GM19193 (cell line): ENCODE data around the gene ODF4.

Experiments
- POLR2A ChIP-seq: IDR thresholded peaks from 4 replicates; pipeline ENCODE4 v1.6.1; 2011; ENCODE audit not compliant: insufficient read depth, insufficient read length; ENCODE audit errors: extremely low read depth

ODF4 gene

DNA sequence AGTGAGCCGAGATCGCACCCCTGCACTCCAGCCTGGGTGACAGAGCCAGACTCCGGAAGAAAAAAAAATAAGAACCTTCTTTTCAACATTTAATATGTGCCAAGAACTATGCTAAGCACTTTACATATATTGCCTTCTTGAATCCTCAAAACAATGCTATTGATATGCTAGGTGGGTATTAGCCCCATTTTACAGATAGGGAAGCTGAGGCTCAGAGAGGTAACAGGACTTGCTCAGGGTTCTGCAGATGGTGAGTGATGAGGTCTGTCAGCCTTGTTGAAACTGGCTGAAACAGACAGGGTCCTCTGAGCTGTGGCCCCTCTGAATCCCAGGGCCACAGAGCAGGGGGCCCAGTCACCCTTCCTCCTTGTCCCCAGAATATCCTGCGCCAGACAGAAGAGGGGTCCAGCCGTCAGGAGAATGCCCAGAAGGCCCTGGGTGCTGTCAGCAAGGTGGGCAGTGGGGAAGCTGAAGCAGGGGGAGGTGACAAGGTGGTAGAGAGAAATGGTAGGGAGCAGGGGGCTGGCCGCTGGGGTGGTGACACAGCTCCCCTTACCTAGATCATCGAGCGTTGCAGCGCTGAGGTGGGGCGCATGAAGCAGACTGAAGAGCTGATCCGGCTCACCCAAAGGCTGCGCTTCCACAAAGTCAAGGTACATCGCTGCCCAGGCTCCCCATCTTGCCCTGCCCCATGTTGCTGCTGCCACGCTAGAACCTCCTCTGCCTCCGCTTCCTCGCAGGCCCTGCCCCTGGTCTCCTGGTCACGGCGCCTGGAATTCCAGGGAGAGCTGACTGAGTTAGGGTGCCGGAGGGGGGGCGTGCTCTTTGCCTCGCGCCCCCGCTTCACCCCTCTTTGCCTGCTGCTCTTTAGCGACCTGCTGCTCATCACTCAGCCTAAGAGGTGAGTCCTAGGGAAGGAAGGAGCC, 21.4 kb upstream of the ODF4 start:
- no peak for TF ChIP-seq POLR2A

DNA sequence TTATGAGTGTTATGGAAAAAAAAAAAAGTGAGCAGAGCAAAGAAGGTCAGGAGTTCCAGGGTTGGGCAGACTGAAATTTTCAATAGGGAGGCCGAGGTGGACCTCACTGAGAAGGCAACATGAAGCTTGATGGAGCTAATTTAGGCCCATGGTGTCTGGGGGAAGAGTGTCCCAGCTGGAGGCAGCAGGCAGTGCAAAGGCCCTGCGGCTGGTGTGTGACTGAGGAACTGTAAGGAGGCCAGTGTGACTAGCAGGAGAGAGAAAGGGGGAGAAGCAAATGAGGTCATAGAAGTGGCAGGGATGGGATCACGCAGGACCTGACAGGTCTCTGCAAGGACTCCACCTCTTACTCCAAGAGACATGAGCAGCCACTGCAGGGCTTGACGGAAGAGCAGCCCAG, 19.4 kb upstream of the ODF4 start:
- TF ChIP-seq POLR2A: no peak

DNA sequence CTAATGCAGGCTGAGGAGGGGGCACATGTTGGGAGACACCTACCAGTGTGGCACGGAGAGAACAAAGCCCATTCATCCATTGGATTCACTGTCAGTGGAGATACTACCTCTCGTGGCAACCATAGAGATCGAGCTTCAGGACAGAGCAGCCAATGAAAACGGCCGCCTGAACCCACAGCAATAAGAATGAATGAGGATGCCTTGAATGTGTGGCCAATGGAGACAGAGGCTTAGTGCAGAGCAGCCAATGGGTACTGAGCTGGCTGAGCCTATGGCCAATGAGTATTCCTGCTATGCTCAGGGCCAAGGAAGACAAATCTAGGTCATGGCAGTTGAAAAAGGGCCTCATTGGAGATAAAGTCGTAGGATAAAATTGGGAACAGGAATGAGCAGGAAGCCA, 18.6 kb upstream of the ODF4 start:
- no peak for TF ChIP-seq POLR2A

DNA sequence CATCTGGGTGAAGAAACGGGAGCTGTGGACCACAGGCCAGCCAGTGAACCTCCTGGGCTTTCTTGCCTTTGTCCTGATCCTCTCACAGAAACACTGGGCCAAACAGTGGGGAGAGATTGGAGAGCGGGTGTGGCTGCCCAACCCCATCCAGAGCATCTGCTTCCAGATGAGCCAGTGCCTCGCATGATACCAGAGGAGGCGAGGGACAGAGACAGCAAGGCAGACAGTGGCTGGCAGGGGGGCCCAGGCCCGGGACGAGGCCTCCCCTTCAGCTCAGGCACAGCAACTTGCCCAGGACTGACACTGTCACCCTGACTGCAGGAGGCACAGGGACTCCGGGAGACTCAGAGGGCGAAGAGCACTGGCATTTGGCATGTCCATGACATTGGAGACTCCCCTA, 17.6 kb upstream of the ODF4 start:
- no peak for TF ChIP-seq POLR2A

DNA sequence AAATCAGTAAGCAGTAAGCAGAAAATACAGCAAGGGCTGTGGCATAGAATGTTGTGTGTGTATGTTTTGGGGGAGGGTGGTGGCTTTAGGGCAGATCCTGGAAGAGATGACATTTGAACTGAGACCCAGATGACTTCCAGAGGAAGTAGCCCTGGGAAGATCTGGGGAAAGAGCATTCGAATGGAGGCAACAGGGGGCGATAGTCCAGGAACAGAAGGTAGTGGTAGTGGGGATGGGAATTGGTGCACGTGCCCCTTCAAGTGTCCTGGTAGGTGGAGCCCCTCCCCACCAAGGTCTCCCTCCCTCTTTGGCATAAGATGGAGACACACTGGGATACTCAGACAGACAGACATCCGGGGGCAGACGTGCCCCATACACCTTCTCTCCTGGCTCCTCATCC, 15.5 kb upstream of the ODF4 start:
- no peak for TF ChIP-seq POLR2A

- TF ChIP-seq POLR2A: no peak
These were observed 14.7 kb upstream of the ODF4 start for GRCh38 chr17:8324923-8325322.

DNA sequence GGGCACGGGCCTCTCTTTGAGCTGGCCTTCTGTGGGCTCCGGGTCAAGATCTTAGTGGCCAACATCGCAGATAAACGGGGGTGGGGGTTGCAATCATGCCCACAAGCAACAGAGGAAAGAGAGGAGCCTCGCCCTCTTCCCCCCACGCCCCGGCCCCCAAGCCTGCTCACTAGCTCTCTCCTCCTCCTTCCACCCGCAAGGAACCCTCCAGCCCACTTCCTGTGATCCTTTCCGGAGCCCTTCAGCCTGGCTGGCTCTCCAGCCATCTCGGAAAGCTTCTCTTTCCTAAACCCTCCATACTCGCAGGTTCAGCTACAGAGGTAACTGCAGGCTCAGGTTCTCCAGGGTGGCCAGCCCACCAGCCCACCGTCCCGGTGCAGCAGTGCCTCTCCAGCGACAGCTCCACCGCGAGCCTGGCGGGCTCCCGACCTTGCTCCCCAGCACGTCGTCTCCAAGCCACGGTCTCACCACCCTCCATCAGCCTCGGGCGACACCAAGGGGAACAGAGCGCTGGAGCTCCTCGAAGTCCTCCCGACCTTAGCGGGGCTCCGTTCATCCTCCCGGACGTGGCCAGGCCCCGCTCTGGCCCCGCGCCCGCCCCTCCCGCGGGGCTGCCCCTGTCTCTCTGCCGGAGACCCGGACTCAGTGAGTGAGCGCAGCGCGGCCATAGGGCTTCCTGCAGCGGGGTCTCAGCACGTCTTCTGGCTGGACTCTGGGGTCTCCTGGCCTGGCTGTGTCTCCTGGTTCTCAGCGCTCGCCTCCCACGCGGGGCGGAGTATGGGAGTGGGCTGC, 12.9 kb upstream of the ODF4 start:
- no peak for TF ChIP-seq POLR2A

- TF ChIP-seq POLR2A: no peak
These were observed 12.4 kb upstream of the ODF4 start for GRCh38 chr17:8327303-8327649.

GRCh38 chr17:8332128-8332527, 7.5 kb upstream of the ODF4 start:
- no peak for TF ChIP-seq POLR2A

DNA sequence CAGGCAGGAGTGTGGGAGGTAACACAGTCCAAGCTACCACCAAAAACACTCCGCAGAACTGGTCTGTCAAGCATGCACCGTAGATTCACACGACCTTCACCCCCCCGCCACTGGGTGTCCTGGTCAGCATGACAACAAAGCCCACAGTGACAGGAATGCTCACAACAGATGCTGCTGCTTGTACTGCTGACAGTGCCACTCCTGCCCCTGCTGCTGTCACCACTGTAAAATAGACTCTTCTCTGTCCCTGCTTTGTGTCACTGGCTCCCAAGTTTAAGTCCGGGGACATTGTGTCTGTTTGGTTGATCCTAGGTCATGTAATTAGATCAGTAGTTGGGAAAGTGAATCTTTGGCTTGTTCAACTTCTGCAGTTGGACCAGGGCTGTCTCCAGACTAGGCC, 7.0 kb upstream of the ODF4 start:
- no peak for TF ChIP-seq POLR2A

- TF ChIP-seq POLR2A: no peak
These were observed 6.4 kb upstream of the ODF4 start for GRCh38 chr17:8333281-8333680.

DNA sequence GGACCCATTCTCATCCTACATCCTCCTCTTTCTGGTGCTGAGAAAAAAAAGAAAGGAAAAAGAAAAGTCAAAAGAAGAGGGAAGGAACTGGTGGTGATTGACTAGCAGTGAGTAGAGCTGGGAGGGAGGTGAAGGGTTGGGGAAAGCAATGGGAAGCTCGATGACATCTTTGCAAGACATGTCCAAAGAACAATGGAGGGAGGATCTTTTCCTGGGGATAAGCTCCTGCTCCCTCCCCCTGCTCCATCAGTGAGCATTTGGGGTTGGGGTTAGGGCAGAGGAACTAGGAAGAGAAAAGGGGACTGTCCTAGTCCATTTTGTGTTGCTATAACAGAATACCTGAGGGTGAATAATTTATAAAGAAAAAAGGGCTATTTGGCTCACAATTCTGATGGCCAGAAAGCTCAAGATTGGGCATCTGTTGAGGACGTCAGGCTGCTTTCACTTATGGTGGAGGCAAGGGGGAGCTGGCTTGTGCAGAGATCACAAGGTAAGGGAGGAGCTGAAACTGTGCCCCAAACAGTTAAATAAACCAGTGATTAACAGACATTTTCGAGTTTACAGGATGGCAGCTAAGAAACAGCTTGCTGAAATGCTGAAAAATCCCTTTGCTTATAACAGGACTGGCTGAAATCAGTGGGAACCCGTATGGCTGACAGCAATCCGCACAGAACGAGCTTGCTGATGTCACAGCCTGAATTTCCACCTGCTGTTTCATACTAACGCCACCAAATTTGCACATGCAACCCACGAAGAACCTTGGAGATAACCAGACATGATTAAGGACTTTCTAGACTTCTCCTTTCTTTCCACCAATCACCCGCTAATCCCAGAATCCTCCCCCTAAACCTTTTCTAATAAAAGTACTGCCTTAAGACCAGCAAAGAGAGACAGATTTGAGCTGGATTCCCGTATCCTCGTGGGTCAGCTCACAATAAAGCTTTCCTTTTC, 1.6 kb upstream of the ODF4 start:
- no peak for TF ChIP-seq POLR2A

- TF ChIP-seq POLR2A: no peak
These were observed 893 bp upstream of the ODF4 start for GRCh38 chr17:8338753-8339140.

DNA sequence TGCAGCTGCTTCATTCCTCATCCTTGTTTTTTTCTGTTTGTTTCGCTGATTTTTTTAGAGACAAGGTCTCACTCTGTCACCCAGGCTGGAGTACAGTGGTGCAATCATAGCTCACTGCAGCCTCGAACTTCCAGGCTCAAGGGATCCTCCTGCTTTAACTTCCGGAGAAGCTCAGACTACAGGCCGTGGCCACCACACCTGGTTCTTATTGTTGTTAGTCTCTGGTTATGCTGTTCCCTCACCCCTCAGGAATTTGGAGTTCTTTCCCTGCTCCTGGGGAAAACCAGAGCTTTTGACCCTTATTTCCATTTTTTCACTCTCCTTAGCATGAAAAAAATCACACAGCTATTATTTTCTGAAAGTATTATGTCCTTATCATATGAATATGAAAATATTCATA, 1.8 kb downstream of the ODF4 start:
- no peak for TF ChIP-seq POLR2A
